Left renal pelvis (tissue), 4 donors: Measurements from ENCODE around the gene SPACA4. TPM values are rescaled to one million over a fixed set of nuclear protein-coding genes. Genes with fewer than 3 reads are reported as not detected.

Source experiments
- DNase-seq, 4 donors: peaks; one replicate each; pipeline ENCODE4 v3.0.0-alpha.2; 2013; ENCODE audit warnings: low read depth in 4 of 4, low spot score in 3 of 4
- polyA plus RNA-seq, 4 donors: library from polyadenylated mRNA; unstranded; fragments of 120-200 nt; gene quantifications; one replicate each; pipeline ENCODE4 v1.2.1, GENCODE V29; 2013; ENCODE audit not compliant: insufficient read length in 4 of 4

Gene SPACA4
- polyA plus RNA-seq, 4 donors, result 0.15 TPM; not detected in 3

DNA sequence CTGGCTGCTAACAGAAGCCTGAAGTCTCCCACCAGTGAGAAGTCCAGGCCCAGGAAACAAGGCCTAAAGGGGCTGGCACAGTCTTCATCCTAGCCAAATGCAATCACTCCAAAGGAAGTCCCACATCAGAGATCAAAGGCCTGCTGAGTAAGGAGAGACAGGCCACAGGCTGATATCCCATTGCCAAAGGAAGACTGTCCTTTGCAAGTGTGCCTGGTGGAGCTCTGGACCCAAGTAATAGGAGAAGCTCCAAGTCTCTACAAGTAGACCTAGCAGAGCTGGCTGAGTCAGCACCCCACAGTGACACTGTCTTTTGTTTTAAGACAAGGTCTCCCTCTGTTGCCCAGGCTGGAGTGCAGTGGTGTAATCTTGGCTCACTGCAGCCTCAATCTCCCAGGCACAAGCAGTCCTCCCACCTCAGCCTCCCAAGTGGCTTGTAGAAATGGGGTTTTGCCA lies 26.2 kb downstream of the SPACA4 start:
- no peak for DNase-seq

DNA sequence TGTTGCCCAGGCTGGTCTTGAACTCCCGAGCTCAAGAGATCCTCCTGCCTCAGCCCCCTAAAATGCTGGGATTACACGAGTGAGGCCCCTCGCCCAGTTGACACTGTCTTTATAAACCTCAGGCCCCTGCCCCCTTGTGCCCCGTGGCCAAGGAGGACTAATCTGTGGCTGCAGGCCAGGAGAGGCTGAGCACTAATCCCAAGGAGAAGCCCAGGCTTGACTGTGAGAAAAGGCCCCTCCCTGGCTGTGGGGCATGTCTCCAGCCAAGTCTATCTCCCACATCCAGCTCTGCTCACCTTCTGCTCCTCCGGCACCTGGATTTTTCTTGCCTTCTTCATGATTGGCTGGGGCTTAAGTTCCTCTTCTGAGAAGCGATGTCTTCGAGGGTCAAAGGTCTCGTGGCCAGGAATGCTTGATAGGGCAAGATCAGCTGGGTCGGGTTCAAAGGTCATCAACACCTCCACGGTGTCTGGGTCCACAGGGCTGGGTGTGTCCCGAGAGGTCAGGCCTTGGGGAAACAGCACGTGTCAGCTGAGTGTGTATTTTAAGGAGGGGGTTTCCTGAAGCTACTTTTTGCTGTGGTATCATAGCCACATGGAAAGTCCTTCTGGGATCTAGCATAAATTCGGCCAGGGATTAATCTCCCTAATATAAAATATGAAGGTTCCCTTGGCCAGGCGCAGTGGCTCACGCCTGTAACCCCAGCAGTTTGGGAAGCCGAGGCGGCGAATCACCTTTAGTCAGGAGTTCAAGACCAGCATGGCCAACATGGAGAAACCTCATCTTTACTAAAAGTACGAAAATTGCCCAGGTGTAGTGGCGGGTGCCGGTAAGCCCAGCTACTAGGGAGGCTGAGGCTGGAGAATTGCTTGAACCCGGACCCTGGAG lies 26.9 kb downstream of the SPACA4 start:
- DNase-seq, result no peak

DNA sequence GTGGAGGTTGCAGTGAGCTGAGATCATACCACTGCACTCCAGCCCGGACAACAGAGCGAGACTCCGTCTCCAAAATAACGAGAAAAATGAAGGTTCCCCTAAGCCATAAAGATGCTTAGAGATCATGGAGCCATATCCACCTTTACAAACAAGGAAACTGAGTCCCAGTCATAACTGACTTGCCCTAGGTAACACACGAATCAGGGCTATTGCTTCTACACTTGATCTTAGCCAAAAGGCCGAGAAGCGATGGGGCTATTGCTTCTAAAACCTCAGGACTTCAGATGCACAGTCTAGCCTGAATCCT lies 27.4 kb downstream of the SPACA4 start:
- no peak for DNase-seq

DNA sequence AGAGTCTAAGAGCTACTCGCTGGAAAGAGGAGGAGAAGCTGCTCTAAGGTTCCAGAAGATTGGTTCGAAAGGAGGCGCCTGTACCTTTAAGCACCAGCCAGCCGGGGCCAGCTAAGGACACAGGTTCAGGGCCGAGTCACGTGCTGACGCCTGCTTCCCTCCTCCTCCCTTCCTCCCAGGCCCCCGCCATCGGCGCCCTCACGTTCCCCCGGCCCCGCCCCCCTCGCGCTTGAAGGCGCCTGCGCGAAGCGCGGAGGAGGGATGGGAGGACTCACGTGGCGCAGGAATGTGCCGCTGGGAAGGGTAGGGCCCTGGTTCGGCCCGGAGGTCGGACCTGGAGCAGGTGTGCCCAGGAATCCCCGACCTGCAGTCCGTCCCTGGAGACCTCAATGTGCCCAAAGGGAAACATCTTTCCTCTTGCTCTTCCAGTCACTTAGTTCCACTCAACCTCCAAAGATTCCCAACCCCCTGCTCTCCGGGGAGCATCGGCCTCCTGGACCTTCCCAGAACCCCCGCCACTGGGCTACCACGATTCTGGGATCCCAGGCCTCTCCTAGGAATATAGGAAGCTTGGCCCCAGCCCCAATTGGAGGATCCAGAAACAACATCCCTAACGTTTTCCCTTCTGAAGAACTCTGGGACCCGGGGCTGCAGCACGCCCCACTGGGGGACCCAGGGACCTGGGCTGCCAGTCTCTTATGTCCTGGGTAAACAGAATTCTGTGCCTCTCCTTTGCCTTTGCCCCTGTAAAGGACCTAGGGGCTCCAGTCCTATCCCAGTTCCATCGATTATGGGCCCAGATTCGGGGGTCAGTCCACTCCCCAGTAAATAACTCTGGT lies 28.1 kb downstream of the SPACA4 start:
- peak; percentile 87 to 96 (median 94) for DNase-seq

DNA sequence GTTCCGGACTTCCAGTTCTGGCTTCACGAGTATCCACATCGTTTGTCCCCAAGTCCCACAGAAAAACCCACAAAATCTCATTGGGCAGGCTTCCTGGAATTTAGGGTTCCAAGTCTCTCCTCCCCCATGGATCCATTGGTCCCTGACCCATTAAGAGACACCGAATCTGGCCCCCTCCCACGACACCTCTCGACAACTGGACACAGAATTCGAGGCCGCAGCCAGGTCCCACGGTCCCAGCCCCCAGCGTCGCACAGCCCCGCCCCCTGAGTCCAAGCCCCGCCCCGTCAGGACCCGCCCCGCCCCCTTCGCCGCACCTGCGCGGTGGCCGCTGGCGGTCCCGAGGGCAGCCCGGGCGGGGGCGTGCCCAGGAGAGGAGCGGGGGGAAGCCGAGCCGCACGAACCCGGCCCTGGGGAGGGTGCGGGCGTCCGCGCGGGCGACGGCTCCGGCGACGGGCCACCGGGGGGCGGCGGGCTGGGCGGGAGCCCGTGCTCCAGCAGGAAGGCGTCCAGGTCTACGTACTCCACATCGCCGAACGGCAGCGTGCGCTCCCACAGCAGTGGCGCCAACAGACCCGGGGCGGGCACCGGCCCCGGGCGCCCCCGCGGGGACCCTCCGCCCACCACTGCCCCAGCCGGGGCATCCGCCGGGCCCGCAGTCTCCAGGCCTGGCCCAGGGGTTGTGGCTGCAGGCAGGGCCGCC lies 28.9 kb downstream of the SPACA4 start:
- DNase-seq, result no peak

DNA sequence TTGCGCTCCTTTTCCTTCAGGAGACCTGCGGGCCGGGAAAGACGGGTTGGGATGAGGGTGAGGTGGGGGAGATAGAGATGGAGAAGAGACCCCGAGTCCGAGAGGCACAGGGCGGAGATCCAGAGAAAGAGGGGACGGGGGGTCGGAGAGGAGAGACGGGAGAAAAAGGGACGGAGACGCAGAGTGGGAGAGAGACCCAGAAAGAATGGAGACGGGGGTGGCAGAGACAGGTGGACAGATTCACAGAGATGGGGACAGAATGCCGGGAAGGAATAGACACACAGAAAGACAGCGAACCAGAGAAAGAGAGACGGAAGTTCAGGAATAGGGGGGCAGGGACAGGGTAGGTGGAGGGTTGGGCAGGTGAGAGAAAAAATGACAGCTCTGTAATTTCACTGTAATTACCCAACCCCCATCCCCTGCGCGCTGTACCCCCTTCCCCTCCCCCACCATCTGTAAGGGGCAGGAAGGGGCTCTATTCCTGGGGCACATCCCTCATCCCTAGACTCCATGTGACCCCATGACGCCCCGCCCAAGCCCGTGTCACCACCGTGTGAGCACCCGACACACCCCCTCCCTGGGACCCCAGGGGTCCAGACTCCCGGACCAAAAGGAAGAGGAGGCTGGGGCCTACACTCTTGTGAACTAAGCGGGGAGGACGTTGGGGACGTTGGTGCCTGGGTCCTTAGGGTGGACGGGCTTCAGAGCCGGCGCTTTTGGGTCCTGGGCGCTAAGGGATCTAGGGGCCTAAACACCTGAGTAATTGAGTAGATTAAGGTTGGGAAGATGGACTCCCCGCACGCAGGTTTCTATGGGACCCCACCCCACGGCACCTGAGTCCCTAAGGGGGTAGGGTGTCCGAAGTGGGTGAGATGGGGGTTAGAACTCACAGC lies 29.7 kb downstream of the SPACA4 start:
- no peak for DNase-seq

DNA sequence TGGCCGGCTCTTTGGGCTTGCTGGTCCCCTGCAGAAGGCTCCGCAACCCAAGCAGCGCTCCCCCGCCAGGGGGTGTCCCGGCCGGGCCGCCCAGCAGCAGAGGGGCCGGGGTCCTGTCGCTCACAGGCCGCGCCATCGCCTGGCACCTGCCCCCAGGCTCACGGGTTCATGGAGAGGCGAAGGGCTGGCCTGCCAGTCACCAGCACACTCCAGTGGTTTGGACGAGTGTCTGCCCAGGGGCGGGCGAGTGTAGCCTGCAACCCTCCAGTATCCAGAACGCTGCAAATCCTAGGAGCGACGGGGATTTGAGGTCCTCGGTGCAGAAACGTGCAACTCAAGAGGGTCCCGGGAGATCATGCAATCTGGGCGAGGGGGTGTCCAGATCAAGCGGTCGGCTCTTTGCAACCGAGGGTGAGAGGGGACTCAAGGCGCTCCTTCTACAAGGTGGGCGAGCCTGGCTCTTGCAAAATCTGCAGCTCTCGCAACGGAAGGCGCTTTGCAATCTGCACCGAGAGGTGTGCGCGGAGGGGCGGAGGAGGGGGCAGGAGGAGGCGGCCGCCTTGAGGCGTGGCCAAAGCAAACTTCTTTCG lies 30.4 kb downstream of the SPACA4 start, which contains the start of gene DBP:
Gene DBP (minus strand): TSS at position 521 of the 590 bp plus-strand sequence. CDS start 385 bp downstream, at position 136.
- DNase-seq, result no peak

DNA sequence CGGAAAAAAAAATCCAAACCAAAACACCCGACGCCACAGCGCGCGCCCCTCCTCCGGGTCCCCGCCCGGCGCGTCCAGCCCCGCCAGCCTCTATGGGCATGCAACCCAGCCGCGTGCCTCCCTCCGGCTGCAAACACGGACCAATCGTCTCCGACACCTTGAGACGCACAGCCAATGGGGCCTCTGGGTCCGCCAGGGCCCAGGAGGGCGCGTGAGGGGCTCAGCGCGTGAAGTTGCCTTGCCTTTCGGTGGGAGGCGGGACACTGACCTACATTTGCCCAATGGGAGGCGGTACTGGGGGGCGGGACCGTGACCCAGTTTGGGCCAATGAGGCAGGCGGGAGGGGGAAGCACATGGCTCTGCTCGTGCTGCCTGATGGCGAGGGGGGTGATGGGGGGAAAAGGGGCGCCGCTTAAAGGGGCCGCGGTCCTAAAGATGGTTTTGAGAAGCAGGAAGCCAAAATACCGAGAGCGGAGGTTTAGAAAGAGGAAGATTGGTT lies 31.0 kb downstream of the SPACA4 start:
- peak; percentile 96 to 98 (median 98) for DNase-seq

DNA sequence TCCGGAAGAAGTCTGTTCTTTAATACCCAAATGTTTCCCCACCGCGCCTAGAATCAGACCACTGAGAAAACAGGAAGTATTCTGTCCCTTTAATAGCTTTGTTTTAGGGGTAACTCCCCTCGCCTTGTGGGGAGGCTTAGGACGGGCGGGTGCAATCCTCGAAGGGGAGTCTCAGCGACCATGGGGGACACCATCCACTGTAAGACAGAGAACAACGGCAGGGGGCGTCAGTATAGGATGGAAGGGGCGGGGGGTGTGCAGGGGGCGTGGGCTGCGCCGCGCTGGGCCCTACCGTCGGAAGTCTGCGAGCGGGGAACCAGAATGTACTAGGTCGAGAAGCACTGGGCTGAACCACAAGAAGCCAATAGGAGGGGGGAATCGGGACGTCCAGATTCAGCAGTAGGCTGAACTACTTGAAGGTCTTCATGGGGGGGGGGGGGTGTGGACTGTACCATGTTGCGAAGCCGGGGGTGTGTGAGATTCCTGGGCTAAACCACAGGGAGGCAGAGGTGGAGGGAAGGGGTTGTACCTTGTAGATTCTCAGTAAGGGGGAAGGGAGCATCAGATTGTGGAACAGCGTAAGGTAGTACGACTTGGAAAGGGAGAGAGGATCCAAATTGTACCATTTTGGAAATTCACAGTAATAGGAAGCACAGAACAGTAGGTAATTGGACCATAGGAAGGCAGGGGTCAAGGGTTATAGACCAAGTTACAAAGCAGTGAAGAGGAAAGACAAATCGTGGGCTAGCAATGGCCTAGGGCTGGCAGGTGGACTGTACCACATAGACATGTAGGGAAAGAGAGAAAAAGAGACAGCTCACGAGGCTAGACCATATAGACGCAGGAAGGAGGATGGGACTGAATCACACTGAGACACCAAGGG lies 31.6 kb downstream of the SPACA4 start:
- peak in 3 of 4 donors; percentile 85 to 93 (median 86) for DNase-seq

DNA sequence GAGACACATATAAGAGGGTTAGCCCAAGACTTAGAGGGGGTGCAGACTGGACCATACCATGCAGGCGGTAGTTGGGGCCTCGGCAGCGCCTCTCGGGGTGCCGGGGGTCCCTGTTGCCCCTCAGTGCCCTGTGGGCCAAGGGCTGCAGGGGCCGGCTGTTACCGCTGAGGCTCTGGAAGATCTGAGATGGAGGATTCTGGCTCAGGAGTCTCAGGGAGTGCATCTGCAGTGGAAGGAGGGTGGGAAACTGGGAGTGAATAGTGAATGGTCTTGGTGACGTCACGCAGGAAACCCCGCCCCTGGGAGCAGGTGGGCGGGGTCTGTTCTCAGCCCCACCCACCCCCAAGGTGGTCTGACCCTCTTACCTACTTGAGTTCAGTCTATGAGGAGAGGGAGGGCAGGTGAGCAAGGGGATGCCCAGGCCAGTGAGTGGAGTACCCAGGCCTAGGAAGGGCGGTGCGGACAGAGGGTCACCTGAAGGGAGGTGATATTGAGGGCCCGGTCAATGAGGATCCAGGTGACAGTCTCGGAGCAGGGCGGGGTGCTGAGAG lies 32.4 kb downstream of the SPACA4 start:
- DNase-seq, result no peak

DNA sequence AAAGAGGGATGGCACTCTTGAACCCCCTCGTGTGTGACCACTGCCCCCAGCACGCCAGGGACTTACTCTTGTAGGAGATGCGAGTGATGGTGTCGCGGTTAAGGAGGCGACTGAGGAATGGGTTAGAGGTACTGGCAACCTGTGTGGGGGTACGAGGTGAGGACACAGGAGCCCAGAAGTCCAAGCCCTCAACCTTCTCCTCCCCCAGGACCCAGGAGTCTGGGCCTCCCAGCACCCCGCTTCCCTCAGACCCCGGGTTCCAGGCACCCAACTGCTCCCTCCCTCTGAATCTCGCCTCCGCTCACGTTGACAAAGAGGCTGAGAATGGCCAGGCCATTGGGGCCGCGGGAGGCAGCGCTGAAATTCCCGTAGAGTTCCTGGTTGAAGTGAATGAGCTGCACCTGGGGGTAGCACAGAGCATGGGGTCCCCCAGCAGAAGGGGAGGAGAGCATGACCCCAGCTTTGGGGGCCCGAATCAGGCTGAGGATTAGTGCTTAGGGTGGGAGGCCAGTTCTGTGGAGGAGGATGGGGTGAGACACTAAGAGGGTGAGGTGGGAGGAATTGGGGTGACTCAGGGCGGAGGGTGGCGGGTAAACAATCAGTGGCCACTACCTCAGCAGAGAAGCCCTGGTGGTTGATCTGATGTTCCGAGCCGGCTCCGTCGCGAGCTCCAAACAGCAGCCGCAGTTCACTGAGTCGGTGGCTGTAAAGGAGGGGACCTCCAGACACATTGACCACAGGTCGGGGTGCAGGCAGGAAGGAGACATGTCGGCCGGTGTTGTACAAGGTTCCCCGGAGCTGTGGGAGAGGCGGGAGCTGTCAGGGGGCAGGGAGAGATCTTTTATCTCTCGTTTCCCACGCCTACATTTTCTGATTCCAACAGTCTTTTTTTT lies 33.2 kb downstream of the SPACA4 start:
- no peak for DNase-seq

DNA sequence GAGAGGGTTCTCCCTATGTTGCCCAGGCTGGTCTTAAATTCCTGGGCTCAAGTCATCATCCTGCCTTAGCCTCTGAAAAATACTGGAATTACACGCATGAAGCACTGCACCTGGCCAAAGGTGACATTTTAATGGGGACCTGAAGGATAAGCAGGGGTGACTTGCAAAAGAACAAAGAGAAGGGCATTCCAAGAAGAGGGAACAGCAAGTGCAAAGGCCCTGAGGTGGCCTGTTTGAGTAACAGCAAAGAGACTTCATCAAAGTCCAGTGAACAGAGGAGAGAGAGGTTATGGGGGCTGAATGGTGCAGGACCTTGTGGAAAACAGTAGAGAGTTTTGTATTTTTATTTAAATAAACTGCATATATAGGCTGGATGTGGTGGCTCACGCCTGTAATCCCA lies 35.3 kb downstream of the SPACA4 start:
- no peak for DNase-seq

DNA sequence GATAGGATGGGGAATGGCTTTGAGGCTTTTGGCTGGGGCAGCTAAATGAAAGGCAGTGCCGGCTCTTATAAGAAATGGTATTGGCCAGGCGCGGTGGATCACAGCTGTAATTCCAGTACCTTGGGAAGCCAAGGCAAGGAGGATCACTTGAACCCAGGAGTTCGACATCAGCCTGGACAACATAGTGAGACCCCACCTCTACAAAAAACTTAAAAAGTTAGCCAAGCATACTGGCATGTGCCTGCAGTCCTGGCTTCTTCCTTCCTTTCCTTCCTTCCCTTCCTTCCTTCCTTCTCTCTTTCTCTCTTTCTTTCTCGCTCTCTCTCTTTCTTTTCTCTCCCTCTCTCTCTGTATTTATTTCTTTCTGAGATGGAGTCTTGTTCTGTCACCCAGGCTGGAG lies 36.3 kb downstream of the SPACA4 start:
- no peak for DNase-seq

DNA sequence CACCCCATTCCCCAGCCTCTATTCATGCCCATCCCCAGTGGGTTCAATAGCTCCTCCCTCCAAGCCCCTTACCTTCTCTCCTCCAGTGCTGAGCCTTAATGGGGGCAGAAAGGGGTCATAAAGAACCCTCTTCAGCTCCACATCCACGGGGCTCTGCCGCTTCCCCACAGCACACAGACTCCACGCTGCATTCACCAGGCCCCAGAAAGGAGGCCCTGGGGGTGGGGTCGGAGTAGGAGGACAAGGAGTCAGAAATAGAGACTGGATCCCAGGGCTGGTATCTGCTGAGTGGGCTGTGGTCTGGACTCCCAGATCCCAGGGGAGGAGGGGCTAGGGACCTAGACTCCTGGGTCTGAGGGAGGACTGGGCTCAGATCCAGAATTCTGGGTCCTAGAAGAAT lies 37.8 kb downstream of the SPACA4 start:
- no peak for DNase-seq

DNA sequence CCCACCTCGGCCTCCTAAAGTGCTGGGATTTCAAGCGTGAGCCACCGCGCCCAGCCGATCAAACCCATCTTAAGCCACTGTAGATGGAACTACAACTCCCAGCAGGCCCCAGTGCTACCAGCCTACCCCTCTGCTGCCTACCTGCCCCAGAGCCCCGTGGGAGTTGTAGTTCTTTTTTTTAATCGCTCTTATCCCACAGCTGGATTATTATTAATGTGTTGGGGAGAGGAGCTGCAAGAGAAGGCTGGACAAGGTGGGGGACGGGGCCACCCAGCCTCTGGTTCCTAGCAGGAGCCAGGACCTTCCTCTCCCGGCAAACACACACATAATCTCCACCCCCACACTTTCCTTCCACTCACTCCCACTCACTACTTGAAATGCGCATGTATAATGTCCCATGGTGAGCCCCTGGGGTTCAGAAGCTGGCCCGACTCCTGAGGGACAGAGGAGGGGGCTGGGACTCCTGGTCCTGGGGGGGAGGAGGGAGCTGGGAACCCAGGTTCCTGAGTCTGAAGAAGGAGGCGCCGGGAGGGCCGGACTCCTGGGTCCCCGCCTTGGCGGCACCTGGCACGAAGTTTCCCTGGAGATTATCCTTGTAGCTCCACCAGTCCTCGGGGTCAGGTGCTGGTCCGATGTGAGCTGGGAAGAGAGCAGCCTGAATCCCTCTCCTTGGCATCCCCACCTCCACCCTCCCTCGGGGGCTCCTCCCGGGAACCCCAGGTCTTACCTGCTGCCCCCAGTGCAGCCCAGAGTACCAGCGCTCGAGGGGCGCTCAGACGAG lies 38.5 kb downstream of the SPACA4 start:
- DNase-seq, result peak in 1 of 4 donors; percentile 65

DNA sequence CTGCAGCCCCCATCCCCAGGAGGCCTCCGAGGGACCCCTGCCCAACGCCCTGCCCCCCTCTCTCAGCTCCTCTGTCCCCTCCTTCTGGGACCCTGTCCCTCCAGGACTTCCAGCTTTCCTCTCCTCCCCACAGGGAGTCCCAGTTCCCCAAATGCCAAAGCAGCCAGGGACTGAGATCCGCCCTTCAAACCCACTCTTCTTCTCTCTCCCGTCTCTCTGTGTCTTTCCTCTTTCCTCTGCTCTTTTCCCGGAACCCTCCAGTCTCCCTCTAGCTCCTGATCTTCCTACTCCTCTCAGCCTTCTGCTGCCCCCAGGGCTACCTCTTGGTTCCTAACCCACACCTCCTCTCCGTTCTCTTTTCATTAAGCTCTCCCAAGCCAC lies 39.1 kb downstream of the SPACA4 start:
- DNase-seq, result no peak
